CD4-positive, alpha-beta T cell (primary cell): Measurements from ENCODE around the gene CMKLR1. TPM values are rescaled to one million over a fixed set of nuclear protein-coding genes. Genes with fewer than 3 reads are reported as not detected.

ENCODE experiments used
- ATAC-seq: fragments of 200-7000 bp; cut with Tn5 transposase; one replicate; pipeline ENCODE4 v1.10.0; 2022; ENCODE audit warnings: mild to moderate bottlenecking; ENCODE audit not compliant: poor library complexity
- CTCF ChIA-PET: fragments of 350-600 bp; sonication (Branson Sonifier 250); formaldehyde crosslinking; loops from one replicate; lab custom pipeline; 2021; ENCODE audit warnings: antibody characterized with exemption, inconsistent platforms; lab: Charles Lee
- POLR2A ChIA-PET: fragments of 350-600 bp; sonication (Branson Sonifier 250); formaldehyde crosslinking; loops from one replicate; lab custom pipeline; 2021; ENCODE audit warnings: antibody characterized with exemption, inconsistent platforms; lab: Charles Lee
- DNase-seq, 14 experiments: peaks; one replicate each; pipeline ENCODE4 v3.0.0-alpha.2; 2013 to 2020; ENCODE audit warnings: mixed read lengths in 2 of 14
- H3K27ac ChIP-seq, 2 donors: one replicate each; pipeline versions ENCODE4 v1.5.1 to v1.7.0; 2013; ENCODE audit warnings: low read length in 2 of 2, low read depth in 1 of 2, mild to moderate bottlenecking in 1 of 2
- H3K27me3 ChIP-seq, 2 experiments: 1 replicate in 1 of 2; 2 replicates in 1 of 2; pipeline versions ENCODE4 v1.6.1 to v1.7.0; 2013; ENCODE audit warnings: low read length in 2 of 2, control low read depth in 1 of 2, mild to moderate bottlenecking in 1 of 2, moderate library complexity in 1 of 2; ENCODE audit not compliant: insufficient read depth in 2 of 2, control insufficient read depth in 1 of 2
- H3K36me3 ChIP-seq: one replicate; pipeline ENCODE4 v1.6.1; 2013; ENCODE audit warnings: low read length, control low read depth; ENCODE audit not compliant: insufficient read depth
- H3K4me1 ChIP-seq: one replicate; pipeline ENCODE4 v1.6.1; 2013; ENCODE audit warnings: low read length, control low read depth; ENCODE audit not compliant: insufficient read depth
- H3K4me3 ChIP-seq: one replicate; pipeline ENCODE4 v1.5.1; 2013; ENCODE audit warnings: mild to moderate bottlenecking, low read length, moderate library complexity
- H3K9me3 ChIP-seq, 2 experiments: 1 replicate in 1 of 2; 2 replicates in 1 of 2; pipeline versions ENCODE4 v1.6.1 to v1.7.0; 2013; ENCODE audit warnings: low read length in 2 of 2, mild to moderate bottlenecking in 2 of 2, control low read depth in 1 of 2, moderate library complexity in 1 of 2; ENCODE audit not compliant: control insufficient read depth in 1 of 2, insufficient read depth in 1 of 2
- H3K27ac Mint-ChIP-seq: one replicate; pipeline ENCODE4 v1.8.0; 2020; ENCODE audit warnings: mixed read lengths
- H3K27me3 Mint-ChIP-seq: one replicate; pipeline ENCODE4 v1.8.0; 2021; ENCODE audit warnings: mixed read lengths
- H3K36me3 Mint-ChIP-seq: one replicate; pipeline ENCODE4 v1.8.0; 2021; ENCODE audit warnings: low read depth, mixed read lengths
- H3K4me1 Mint-ChIP-seq: one replicate; pipeline ENCODE4 v1.8.0; 2021; ENCODE audit warnings: low read depth, mixed read lengths
- H3K4me3 Mint-ChIP-seq: one replicate; pipeline ENCODE4 v1.8.0; 2020; ENCODE audit warnings: mild to moderate bottlenecking, mixed read lengths
- H3K9me3 Mint-ChIP-seq: one replicate; pipeline ENCODE4 v1.8.0; 2020; ENCODE audit warnings: mixed read lengths
- intact Hi-C, 2 experiments: fragments of 100-400 bp; cut with DNase I in 1 of 2; cut with micrococcal nuclease in 1 of 2; formaldehyde crosslinking; loops; one replicate each; pipeline versions ENCODE4 v1.15.1 to v1.9.0; 2023 to 2025; cut with DNase I, micrococcal nuclease
- total RNA-seq, 174 experiments: library from RNA in 2 of 174; stranded (reverse) in 2 of 174; gene quantifications; one replicate each; pipeline ENCODE4 v1.2.3 and lab custom pipeline; 2021 to 2026
- TF ChIP-seq, protein P1 (sequence below): fragments of 200-600 bp; IDR thresholded peaks from one replicate; pipeline ENCODE4 v1.8.0; 2022; ENCODE audit warnings: antibody characterized with exemption, mild to moderate bottlenecking

Gene CMKLR1
- total RNA-seq, 2 experiments from 2014 or later: not detected

DNA sequence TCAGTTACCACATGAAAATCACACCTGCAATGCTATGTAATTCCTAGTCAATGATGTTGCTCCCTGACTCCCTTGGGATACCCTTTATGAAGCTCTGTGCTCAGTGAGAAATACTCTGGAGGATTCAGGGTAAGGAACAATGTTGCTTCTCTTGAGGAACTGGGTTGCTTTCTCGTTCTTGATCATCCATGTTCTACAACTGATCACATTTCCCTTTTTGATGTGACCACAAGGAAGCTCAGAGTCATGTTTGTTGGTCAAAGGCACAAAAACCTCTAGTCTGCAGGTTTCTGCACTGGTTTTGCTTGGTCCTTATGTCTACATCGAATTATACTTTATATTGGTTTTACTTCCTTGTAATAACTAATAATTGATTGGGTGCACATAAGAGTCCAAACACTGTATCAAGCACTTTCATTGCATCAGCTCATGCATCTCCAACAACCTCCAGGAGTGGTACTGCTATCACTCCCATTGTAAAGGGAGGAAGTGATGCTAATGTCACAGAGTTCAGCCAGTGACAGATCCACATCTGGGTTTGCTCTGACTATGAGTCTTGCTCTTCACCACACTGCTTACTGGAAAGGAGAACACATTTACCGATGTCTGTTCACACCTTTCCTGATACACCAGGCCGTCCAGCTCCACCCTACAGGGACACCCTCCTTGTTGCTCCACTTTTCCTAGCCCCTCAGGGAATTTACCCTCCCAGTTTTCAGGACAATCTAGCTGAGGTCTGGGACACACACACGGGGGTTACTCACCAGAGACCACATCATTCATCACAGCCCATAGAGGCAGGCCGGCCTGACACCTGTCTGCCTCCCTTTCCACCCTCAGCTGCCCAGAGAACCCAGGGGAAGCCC is 41.0 kb downstream of the CMKLR1 start:
- Mint-ChIP-seq H3K27ac (peak overlapping the region; percentile 66), H3K9me3 (no peaks in the 10 kb centered on the region), H3K4me3 (peak overlapping the region; percentile 16), H3K4me1 (peaks cover 27% of the 10 kb centered on the region), H3K36me3 (no peaks in the 10 kb centered on the region), H3K27me3 (no peaks in the 10 kb centered on the region)
- no peaks in the 10 kb centered on the region for H3K9me3 ChIP-seq
- intact Hi-C loops: no loop called here
- TF ChIP-seq, protein P1, sequence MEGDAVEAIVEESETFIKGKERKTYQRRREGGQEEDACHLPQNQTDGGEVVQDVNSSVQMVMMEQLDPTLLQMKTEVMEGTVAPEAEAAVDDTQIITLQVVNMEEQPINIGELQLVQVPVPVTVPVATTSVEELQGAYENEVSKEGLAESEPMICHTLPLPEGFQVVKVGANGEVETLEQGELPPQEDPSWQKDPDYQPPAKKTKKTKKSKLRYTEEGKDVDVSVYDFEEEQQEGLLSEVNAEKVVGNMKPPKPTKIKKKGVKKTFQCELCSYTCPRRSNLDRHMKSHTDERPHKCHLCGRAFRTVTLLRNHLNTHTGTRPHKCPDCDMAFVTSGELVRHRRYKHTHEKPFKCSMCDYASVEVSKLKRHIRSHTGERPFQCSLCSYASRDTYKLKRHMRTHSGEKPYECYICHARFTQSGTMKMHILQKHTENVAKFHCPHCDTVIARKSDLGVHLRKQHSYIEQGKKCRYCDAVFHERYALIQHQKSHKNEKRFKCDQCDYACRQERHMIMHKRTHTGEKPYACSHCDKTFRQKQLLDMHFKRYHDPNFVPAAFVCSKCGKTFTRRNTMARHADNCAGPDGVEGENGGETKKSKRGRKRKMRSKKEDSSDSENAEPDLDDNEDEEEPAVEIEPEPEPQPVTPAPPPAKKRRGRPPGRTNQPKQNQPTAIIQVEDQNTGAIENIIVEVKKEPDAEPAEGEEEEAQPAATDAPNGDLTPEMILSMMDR: no peak
- peak in 1 of 14 experiments; percentile 40 for DNase-seq
- no peak overlapping the region for H3K27ac ChIP-seq
- peaks cover 0 to 4% of the 10 kb centered on the region in 2 experiments for H3K27me3 ChIP-seq
- peaks cover 18% of the 10 kb centered on the region for H3K4me1 ChIP-seq
- no peak for ATAC-seq
- CTCF ChIA-PET: no interaction called here
- no peaks in the 10 kb centered on the region for H3K36me3 ChIP-seq
- POLR2A ChIA-PET: interaction anchor here (1.3 kb wide), 1 partner anchor 9 kb away, joined by 3 read pairs; no protein-coding TSS in a partner anchor
- H3K4me3 ChIP-seq: no peak overlapping the region

DNA sequence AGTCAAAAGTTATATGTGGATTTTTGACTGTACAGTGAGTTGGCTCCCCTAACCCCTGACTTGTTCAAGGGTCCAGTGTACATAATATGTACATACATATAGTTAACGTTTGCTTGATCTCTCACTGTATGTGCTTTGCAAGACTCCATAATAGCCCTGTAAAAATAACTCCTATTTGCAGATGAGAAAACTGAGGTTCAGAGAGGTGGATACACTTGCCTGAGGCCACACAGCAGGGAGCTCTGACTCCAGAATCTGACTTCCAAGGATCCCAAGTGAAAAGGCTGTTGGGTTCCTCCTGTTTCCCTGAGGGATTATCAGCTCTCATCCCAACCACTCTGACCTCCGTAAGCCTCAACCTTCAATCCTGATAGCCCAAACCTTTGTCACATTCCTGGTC is 41.7 kb downstream of the CMKLR1 start:
- no peaks in the 10 kb centered on the region for H3K36me3 Mint-ChIP-seq
- Histone ChIP-seq H3K4me1 (peaks cover 18% of the 10 kb centered on the region), H3K27me3 (no peaks in the 10 kb centered on the region), H3K36me3 (no peaks in the 10 kb centered on the region), H3K9me3 (no peaks in the 10 kb centered on the region), H3K27ac (no peak overlapping the region), H3K4me3 (no peak overlapping the region)
- ATAC-seq (no peak), DNase-seq (no peak)
- H3K27ac Mint-ChIP-seq: peak overlapping the region; percentile 37
- no peaks in the 10 kb centered on the region for H3K9me3 Mint-ChIP-seq
- no peak overlapping the region for H3K4me3 Mint-ChIP-seq
- intact Hi-C loops: no loop called here
- H3K4me1 Mint-ChIP-seq: peaks cover 27% of the 10 kb centered on the region
- no peaks in the 10 kb centered on the region for H3K27me3 Mint-ChIP-seq
- CTCF ChIA-PET: no interaction called here
- TF ChIP-seq, protein P1: no peak
- POLR2A ChIA-PET: interaction anchor here (1.3 kb wide), 1 partner anchor 10 kb away, joined by 3 read pairs; no protein-coding TSS in a partner anchor

DNA sequence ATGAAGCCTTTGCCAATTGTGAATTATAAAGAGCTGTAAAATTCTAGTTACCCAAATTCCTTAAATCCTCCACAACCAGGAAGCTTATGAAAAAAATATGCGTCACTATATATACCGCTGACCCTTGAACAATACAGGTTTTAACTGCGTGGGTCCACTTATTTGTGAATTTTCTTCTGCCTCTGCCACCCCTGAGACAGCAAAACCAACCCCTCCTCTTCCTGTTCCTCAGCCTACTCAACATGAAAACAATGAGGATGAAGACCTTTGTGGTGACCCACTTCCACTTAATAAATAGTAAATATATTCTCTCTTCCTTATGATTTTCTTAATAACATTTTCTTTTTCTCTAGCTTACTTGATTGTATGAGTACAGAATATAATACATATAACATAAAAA is 42.2 kb downstream of the CMKLR1 start:
- ATAC-seq: no peak
- H3K27ac Mint-ChIP-seq: no peak overlapping the region

More for the DNA sequence above, 42.2 kb downstream of the CMKLR1 start:
- Histone ChIP-seq H3K4me1 (peaks cover 18% of the 10 kb centered on the region), H3K4me3 (no peak overlapping the region), H3K36me3 (no peaks in the 10 kb centered on the region), H3K9me3 (no peaks in the 10 kb centered on the region), H3K27ac (no peak overlapping the region), H3K27me3 (no peaks in the 10 kb centered on the region)
- no peaks in the 10 kb centered on the region for H3K36me3 Mint-ChIP-seq
- peaks cover 25% of the 10 kb centered on the region for H3K4me1 Mint-ChIP-seq
- intact Hi-C loops: no loop called here
- H3K4me3 Mint-ChIP-seq: no peak overlapping the region
- TF ChIP-seq, protein P1: no peak
- DNase-seq: peak in 1 of 14 experiments; percentile 45
- no peaks in the 10 kb centered on the region for H3K27me3 Mint-ChIP-seq
- CTCF ChIA-PET: no interaction called here
- POLR2A ChIA-PET: no interaction called here
- no peaks in the 10 kb centered on the region for H3K9me3 Mint-ChIP-seq
